Measurements from ENCODE around the gene GFOD1. TPM values are rescaled to one million over a fixed set of nuclear protein-coding genes. Genes with fewer than 3 reads are reported as not detected.

Gene GFOD1
- total and polyA plus RNA-seq, 4 donors: 2.6 to 16.8 (median 5.0) TPM

GRCh38 chr6:13415283-13415682 lies 72.1 kb downstream of the GFOD1 start:
- Histone ChIP-seq H3K36me3 (ENCODE audit: control insufficient read depth in 4 of 4, insufficient read depth in 3 of 4, low read depth in 1 of 4, low read length in 3 of 4) (no peaks in the 10 kb centered on the region), H3K27ac (ENCODE audit: low read depth in 1 of 2, low read length in 2 of 2) (peak overlapping the region in 1 of 2 donors; percentile 32), H3K9ac (ENCODE audit: low read depth in 1 of 2, low read length in 2 of 2) (no peak overlapping the region), H3K27me3 (ENCODE audit: control insufficient read depth in 4 of 4, insufficient read depth in 4 of 4, low read length in 3 of 4) (no peaks in the 10 kb centered on the region), H3K9me3 (ENCODE audit: control insufficient read depth in 4 of 4, low read length in 3 of 4) (no peaks in the 10 kb centered on the region), H3K4me3 (ENCODE audit: low read depth in 1 of 3, low read length in 3 of 3) (no peak overlapping the region), H3K4me1 (ENCODE audit: control insufficient read depth in 4 of 4, insufficient read depth in 4 of 4, low read length in 3 of 4) (peaks cover 18 to 75% (median 55%) of the 10 kb centered on the region in 4 donors)
- DNase-seq (ENCODE audit: low spot score): no peak
- no peak for TF ChIP-seq HNF4G (IDR thresholded peaks at IDR 0.05)
- TF ChIP-seq TAF1 (conservative IDR thresholded peaks at IDR 0.05): no peak
- no peak for TF ChIP-seq GABPA (IDR thresholded peaks at IDR 0.05 in 1 of 2, conservative IDR thresholded peaks at IDR 0.05 in 1 of 2)
- TF ChIP-seq HNF4A (conservative IDR thresholded peaks at IDR 0.05): no peak
- TF ChIP-seq RXRA (IDR thresholded peaks at IDR 0.05): no peak
- 69% methylated on average over 5 of the region's 5 CpGs for WGBS

- peak overlapping the region; percentile 37 to 51 for H3K27ac ChIP-seq (ENCODE audit: low read depth in 1 of 2, low read length in 2 of 2)
- no peak overlapping the region for H3K9ac ChIP-seq (ENCODE audit: low read depth in 1 of 2, low read length in 2 of 2)
- no peaks in the 10 kb centered on the region for H3K36me3 ChIP-seq (ENCODE audit: control insufficient read depth in 4 of 4, insufficient read depth in 3 of 4, low read depth in 1 of 4, low read length in 3 of 4)
- H3K9me3 ChIP-seq (ENCODE audit: control insufficient read depth in 4 of 4, low read length in 3 of 4): no peaks in the 10 kb centered on the region
- H3K4me1 ChIP-seq (ENCODE audit: control insufficient read depth in 4 of 4, insufficient read depth in 4 of 4, low read length in 3 of 4): peaks cover 14 to 74% (median 58%) of the 10 kb centered on the region in 4 donors
- no peak for TF ChIP-seq YY1 (IDR thresholded peaks at IDR 0.05)
- TF ChIP-seq RXRA (IDR thresholded peaks at IDR 0.05): no peak
- peak; percentile 55 to 65 for TF ChIP-seq RAD21 (IDR thresholded peaks at IDR 0.05)
- no peak for DNase-seq (ENCODE audit: low spot score)
- WGBS: 41% methylated on average over 7 of the region's 7 CpGs
- no peak overlapping the region for H3K4me3 ChIP-seq (ENCODE audit: low read depth in 1 of 3, low read length in 3 of 3)
- no peaks in the 10 kb centered on the region for H3K27me3 ChIP-seq (ENCODE audit: control insufficient read depth in 4 of 4, insufficient read depth in 4 of 4, low read length in 3 of 4)
Observed at GRCh38 chr6:13413900-13414555, 73.4 kb downstream of the GFOD1 start.

- no peaks in the 10 kb centered on the region for H3K36me3 ChIP-seq (ENCODE audit: control insufficient read depth in 4 of 4, insufficient read depth in 3 of 4, low read depth in 1 of 4, low read length in 3 of 4)
- no peak for DNase-seq (ENCODE audit: low spot score)
- no peaks in the 10 kb centered on the region for H3K27me3 ChIP-seq (ENCODE audit: control insufficient read depth in 4 of 4, insufficient read depth in 4 of 4, low read length in 3 of 4)
- 26% methylated on average over 3 of the region's 3 CpGs for WGBS
- H3K9me3 ChIP-seq (ENCODE audit: control insufficient read depth in 4 of 4, low read length in 3 of 4): no peaks in the 10 kb centered on the region
- H3K27ac ChIP-seq (ENCODE audit: low read depth in 1 of 2, low read length in 2 of 2): peak overlapping the region; percentile 37 to 51
- H3K9ac ChIP-seq (ENCODE audit: low read depth in 1 of 2, low read length in 2 of 2): no peak overlapping the region
- TF ChIP-seq JUND (IDR thresholded peaks at IDR 0.05): peak; percentile 61 to 68
- TF ChIP-seq GABPA (IDR thresholded peaks at IDR 0.05 in 1 of 2, conservative IDR thresholded peaks at IDR 0.05 in 1 of 2): no peak
- TF ChIP-seq EGR1 (IDR thresholded peaks at IDR 0.05; ENCODE audit: low read depth in 2 of 2): no peak
- TF ChIP-seq, protein P1, sequence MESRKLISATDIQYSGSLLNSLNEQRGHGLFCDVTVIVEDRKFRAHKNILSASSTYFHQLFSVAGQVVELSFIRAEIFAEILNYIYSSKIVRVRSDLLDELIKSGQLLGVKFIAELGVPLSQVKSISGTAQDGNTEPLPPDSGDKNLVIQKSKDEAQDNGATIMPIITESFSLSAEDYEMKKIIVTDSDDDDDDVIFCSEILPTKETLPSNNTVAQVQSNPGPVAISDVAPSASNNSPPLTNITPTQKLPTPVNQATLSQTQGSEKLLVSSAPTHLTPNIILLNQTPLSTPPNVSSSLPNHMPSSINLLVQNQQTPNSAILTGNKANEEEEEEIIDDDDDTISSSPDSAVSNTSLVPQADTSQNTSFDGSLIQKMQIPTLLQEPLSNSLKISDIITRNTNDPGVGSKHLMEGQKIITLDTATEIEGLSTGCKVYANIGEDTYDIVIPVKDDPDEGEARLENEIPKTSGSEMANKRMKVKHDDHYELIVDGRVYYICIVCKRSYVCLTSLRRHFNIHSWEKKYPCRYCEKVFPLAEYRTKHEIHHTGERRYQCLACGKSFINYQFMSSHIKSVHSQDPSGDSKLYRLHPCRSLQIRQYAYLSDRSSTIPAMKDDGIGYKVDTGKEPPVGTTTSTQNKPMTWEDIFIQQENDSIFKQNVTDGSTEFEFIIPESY (IDR thresholded peaks at IDR 0.05): no peak
- TF ChIP-seq MAX (IDR thresholded peaks at IDR 0.05): no peak
- TF ChIP-seq SP1 (IDR thresholded peaks at IDR 0.05): peak; percentile 89
- peak; percentile 57 for TF ChIP-seq HNF4G (IDR thresholded peaks at IDR 0.05)
- peak; percentile 81 for TF ChIP-seq RXRA (IDR thresholded peaks at IDR 0.05)
- no peak for TF ChIP-seq ATF3 (IDR thresholded peaks at IDR 0.05)
- TF ChIP-seq YY1 (IDR thresholded peaks at IDR 0.05): no peak
- TF ChIP-seq CTCF (IDR thresholded peaks at IDR 0.05; ENCODE audit: low read depth, low read length, missing input control): no peak
- TF ChIP-seq NR2F2 (IDR thresholded peaks at IDR 0.05): peak; percentile 59
- no peak for TF ChIP-seq FOXA1 (IDR thresholded peaks at IDR 0.05)
- peak; percentile 86 to 93 for TF ChIP-seq HNF4A (conservative IDR thresholded peaks at IDR 0.05)
- TF ChIP-seq, protein P2, sequence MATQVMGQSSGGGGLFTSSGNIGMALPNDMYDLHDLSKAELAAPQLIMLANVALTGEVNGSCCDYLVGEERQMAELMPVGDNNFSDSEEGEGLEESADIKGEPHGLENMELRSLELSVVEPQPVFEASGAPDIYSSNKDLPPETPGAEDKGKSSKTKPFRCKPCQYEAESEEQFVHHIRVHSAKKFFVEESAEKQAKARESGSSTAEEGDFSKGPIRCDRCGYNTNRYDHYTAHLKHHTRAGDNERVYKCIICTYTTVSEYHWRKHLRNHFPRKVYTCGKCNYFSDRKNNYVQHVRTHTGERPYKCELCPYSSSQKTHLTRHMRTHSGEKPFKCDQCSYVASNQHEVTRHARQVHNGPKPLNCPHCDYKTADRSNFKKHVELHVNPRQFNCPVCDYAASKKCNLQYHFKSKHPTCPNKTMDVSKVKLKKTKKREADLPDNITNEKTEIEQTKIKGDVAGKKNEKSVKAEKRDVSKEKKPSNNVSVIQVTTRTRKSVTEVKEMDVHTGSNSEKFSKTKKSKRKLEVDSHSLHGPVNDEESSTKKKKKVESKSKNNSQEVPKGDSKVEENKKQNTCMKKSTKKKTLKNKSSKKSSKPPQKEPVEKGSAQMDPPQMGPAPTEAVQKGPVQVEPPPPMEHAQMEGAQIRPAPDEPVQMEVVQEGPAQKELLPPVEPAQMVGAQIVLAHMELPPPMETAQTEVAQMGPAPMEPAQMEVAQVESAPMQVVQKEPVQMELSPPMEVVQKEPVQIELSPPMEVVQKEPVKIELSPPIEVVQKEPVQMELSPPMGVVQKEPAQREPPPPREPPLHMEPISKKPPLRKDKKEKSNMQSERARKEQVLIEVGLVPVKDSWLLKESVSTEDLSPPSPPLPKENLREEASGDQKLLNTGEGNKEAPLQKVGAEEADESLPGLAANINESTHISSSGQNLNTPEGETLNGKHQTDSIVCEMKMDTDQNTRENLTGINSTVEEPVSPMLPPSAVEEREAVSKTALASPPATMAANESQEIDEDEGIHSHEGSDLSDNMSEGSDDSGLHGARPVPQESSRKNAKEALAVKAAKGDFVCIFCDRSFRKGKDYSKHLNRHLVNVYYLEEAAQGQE (IDR thresholded peaks at IDR 0.05): no peak
- peak; percentile 13 for TF ChIP-seq FOXA2 (IDR thresholded peaks at IDR 0.05)
- no peak for TF ChIP-seq TAF1 (conservative IDR thresholded peaks at IDR 0.05)
- TF ChIP-seq RAD21 (IDR thresholded peaks at IDR 0.05): peak; percentile 9 to 49
- no peak overlapping the region for H3K4me3 ChIP-seq (ENCODE audit: low read depth in 1 of 3, low read length in 3 of 3)
- H3K4me1 ChIP-seq (ENCODE audit: control insufficient read depth in 4 of 4, insufficient read depth in 4 of 4, low read length in 3 of 4): peaks cover 10 to 72% (median 54%) of the 10 kb centered on the region in 4 donors
Observed at GRCh38 chr6:13413466-13413862, 73.9 kb downstream of the GFOD1 start.
